Gastrocnemius medialis (tissue), 4 donors: ENCODE data around the gene MAML3. TPM values are rescaled to one million over a fixed set of nuclear protein-coding genes. Genes with fewer than 3 reads are reported as not detected.

Experiments used
- ATAC-seq, 2 donors: fragments of 150-250 bp; one replicate each; pipeline ENCODE4 v1.9.1; 2016
- DNase-seq, 2 donors: peaks; one replicate each; pipeline ENCODE4 v3.0.0-alpha.2; 2019
- H3K27ac ChIP-seq, 4 donors: fragments of 200-600 bp; sonication (generic); 1 replicate in 1 of 4; 2 replicates in 3 of 4; pipeline ENCODE4 v1.5.1; 2016 to 2018; ENCODE audit warnings: mild to moderate bottlenecking in 2 of 4, moderate library complexity in 1 of 4
- H3K27me3 ChIP-seq, 3 donors: fragments of 200-600 bp; sonication (generic) in 2 of 3; 1 replicate in 1 of 3; 2 replicates in 2 of 3; pipeline versions ENCODE4 v1.5.1 to v1.6.0; 2016 to 2019; ENCODE audit warnings: mild to moderate bottlenecking in 1 of 3, moderate library complexity in 1 of 3
- H3K36me3 ChIP-seq, 2 donors: fragments of 200-600 bp; sonication (generic) in 1 of 2; one replicate each; pipeline ENCODE4 v1.5.1; 2017 to 2018
- H3K4me1 ChIP-seq, 2 donors: fragments of 200-600 bp; sonication (generic) in 1 of 2; one replicate each; pipeline ENCODE4 v1.5.1; 2016 to 2017; ENCODE audit warnings: mild to moderate bottlenecking in 2 of 2
- H3K4me3 ChIP-seq, 4 donors: fragments of 200-600 bp; sonication (generic) in 3 of 4; 1 replicate in 1 of 4; 2 replicates in 3 of 4; pipeline ENCODE4 v1.5.1; 2016 to 2019; ENCODE audit warnings: mild to moderate bottlenecking in 2 of 4
- H3K9me3 ChIP-seq, 3 donors: fragments of 200-600 bp; sonication (generic) in 2 of 3; 1 replicate in 1 of 3; 2 replicates in 2 of 3; pipeline ENCODE4 v1.5.1; 2016 to 2019
- POLR2A ChIP-seq, 2 donors: fragments of 450-650 bp; IDR thresholded peaks; one replicate each; pipeline ENCODE4 v1.6.1; 2017; ENCODE audit warnings: antibody characterized with exemption in 2 of 2, mild to moderate bottlenecking in 2 of 2, moderate library complexity in 2 of 2
- in situ Hi-C, 4 donors: fragments of 200-750 bp; cut with MboI; loops; one replicate each; pipeline versions ENCODE4 v1.15.0 to v1.8.0; 2017; ENCODE audit warnings: low sequenced_read_pairs in 4 of 4
- intact Hi-C: fragments of 100-400 bp; cut with DNase I; formaldehyde crosslinking; loops from one replicate; pipeline ENCODE4 v1.15.1; 2023; ENCODE audit warnings: low total_unique reads
- total RNA-seq, 4 donors: library from RNA; depleted of rRNA; stranded (reverse); fragments of >200 nt; gene quantifications; one replicate each; pipeline versions ENCODE4 v1.1.0 to v1.2.3, GENCODE V29; 2016
- TF ChIP-seq, protein P1 (sequence below), 5 experiments: fragments of 450-650 bp in 3 of 5; fragments of 200-600 bp in 2 of 5; sonication (generic) in 2 of 5; IDR thresholded peaks in 4 of 5; conservative IDR thresholded peaks in 1 of 5; 1 replicate in 4 of 5; 2 replicates in 1 of 5; pipeline ENCODE4 v1.5.1; 2016 to 2019; ENCODE audit warnings: antibody characterized with exemption in 5 of 5, mild to moderate bottlenecking in 3 of 5, moderate library complexity in 3 of 5

The MAML3 gene
- total RNA-seq, 4 donors from 2014 or later: 0.98 to 1.5 (median 1.4) TPM

DNA sequence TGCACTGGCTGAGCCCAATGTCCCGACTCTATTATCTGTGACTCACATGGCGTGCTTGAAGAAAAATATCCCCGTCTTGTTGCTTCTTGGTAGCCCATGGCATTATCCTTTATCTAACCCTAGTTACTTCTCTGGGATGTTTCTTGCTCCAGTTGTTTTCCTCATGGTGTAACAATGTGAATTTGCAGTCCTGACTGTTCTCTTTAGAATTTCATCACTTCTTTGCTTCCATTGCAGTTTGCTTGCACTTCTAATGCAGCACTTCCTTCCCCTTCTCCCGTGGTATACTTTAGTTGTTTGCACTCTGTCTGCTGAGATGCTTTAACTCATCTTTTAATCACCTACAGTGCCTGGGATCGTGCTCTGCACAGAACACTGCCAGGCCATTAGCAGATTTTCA lies 126.9 kb downstream of the MAML3 start:
- Histone ChIP-seq H3K27me3 (no peaks in the 10 kb centered on the region), H3K9me3 (no peaks in the 10 kb centered on the region), H3K36me3 (no peaks in the 10 kb centered on the region), H3K27ac (no peak overlapping the region), H3K4me3 (no peak overlapping the region), H3K4me1 (no peaks in the 10 kb centered on the region)
- intact Hi-C loops (no loop called here), in situ Hi-C loops (no loop called here)
- DNase-seq (no peak), ATAC-seq (no peak)
- TF ChIP-seq POLR2A (IDR thresholded peaks at IDR 0.05): no peak
- TF ChIP-seq, protein P1, sequence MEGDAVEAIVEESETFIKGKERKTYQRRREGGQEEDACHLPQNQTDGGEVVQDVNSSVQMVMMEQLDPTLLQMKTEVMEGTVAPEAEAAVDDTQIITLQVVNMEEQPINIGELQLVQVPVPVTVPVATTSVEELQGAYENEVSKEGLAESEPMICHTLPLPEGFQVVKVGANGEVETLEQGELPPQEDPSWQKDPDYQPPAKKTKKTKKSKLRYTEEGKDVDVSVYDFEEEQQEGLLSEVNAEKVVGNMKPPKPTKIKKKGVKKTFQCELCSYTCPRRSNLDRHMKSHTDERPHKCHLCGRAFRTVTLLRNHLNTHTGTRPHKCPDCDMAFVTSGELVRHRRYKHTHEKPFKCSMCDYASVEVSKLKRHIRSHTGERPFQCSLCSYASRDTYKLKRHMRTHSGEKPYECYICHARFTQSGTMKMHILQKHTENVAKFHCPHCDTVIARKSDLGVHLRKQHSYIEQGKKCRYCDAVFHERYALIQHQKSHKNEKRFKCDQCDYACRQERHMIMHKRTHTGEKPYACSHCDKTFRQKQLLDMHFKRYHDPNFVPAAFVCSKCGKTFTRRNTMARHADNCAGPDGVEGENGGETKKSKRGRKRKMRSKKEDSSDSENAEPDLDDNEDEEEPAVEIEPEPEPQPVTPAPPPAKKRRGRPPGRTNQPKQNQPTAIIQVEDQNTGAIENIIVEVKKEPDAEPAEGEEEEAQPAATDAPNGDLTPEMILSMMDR (IDR thresholded peaks at IDR 0.05 in 4 of 5, conservative IDR thresholded peaks at IDR 0.05 in 1 of 5): no peak

DNA sequence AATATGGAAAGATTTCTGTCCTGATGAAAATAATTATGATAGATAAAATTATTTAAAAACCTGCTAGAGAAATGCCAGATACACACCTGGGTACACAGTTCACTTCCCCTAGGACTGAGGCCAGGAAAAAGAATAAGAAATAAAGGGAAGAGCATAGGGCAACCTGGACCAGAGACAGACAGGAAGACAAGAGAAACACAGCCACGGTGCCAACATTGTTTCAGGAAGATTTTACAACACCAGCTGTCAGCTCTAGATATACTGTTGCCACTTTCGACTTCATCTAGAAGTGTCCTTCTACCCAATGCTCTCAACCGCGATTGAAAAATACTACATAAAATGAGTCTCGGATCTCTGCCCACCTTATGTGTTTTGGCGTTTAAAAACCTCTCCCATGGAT lies 128.5 kb downstream of the MAML3 start:
- Histone ChIP-seq H3K36me3 (no peaks in the 10 kb centered on the region), H3K27ac (no peak overlapping the region), H3K4me3 (no peak overlapping the region), H3K27me3 (no peaks in the 10 kb centered on the region), H3K9me3 (no peaks in the 10 kb centered on the region), H3K4me1 (peaks cover 7 to 11% of the 10 kb centered on the region in 2 donors)
- no peak for TF ChIP-seq POLR2A (IDR thresholded peaks at IDR 0.05)
- TF ChIP-seq, protein P1 (IDR thresholded peaks at IDR 0.05 in 4 of 5, conservative IDR thresholded peaks at IDR 0.05 in 1 of 5): no peak
- ATAC-seq (no peak), DNase-seq (no peak)
- in situ Hi-C loops (no loop called here), intact Hi-C loops (no loop called here)

DNA sequence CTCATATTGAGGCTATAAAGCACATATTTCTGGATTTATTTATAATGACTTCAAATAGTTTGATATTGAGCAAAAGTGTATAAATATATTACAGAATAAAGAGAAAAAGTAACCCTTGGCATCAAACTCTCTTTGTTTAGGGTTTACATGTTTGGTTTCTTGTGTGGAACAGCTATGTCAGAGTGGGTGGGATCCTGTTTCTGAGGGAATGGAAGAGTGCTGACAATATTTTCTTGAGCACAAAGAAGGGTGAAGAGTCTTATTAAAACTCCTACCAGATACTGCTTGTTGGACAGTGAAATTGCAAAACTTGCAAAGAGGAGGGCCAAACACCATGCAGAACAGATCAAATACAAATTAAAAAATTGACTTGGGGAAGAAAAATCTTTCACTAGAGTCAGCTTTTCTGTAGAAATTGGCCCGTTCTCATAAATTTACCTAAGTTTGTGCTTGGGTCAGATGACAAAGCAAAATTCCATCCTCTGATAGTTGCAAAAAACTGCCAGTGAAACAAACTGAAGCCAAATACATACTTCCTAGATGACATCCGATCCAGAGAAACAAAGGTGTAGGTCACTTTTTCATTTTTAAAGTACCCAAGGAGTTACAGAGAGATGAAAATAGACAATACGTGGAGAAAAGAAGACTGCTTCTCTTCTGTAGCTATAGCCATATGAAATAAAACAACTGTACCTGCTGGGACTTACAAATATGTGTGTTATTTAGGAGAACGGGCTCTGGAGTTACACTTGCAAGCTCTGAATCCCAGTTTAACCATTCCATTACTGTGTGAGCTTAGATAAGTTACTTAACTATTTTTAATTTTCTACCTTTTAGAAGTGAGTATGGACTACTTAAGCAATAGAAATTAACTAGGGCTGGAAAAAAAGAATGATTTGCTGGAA lies 133.3 kb downstream of the MAML3 start:
- H3K27me3 ChIP-seq: no peaks in the 10 kb centered on the region
- no peaks in the 10 kb centered on the region for H3K9me3 ChIP-seq
- DNase-seq (no peak), ATAC-seq (no peak)
- H3K4me1 ChIP-seq: peaks cover 12 to 24% of the 10 kb centered on the region in 2 donors
- H3K36me3 ChIP-seq: no peaks in the 10 kb centered on the region
- TF ChIP-seq, protein P1 (IDR thresholded peaks at IDR 0.05 in 4 of 5, conservative IDR thresholded peaks at IDR 0.05 in 1 of 5): no peak
- TF ChIP-seq POLR2A (IDR thresholded peaks at IDR 0.05): no peak
- intact Hi-C loops (no loop called here), in situ Hi-C loops (loop anchor here in 1 of 4 donors (25.0 kb wide), 1 partner anchor 217 kb away; no protein-coding TSS in a partner anchor)
- H3K27ac ChIP-seq: no peak overlapping the region
- no peak overlapping the region for H3K4me3 ChIP-seq

DNA sequence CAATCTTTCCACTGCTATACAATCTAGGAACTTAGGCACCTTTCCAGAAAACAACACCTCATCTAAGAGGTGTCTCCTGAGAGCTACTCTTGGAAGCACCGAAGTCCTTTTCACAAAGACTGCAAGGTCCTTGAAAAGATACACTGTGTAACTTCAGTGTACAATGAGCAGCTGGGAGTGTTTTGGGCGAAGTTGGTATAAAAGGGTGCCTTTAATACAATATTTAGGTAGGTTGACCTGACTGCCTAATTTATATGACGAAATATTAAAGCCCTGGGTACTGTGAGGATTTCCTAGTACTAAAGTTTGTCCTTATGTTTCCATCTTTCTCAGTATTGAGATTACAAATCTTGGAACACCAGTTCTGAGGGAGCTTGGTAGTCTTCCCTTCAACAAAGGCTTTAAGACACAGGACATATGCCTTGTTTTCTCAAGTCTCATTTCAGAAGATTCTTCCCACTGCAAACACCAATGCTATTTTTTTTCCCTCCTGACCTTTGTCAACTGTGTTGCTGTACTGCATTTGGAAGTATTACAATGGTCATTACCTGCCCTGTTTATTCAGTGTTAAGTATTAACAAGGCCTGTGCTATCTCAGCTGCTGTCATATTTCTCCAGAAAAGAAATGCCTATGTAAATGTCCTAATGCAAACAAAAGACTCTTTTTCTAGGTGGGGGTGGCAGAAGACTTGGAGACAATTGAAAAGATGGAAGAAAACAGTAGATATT lies 134.2 kb downstream of the MAML3 start:
- intact Hi-C loops (no loop called here), in situ Hi-C loops (loop anchor here in 3 of 4 donors (10.0 to 25.0 kb wide), 2 partner anchors 218 to 235 kb away; no protein-coding TSS in a partner anchor)
- ATAC-seq: no peak

More for the DNA sequence above, 134.2 kb downstream of the MAML3 start:
- H3K4me1 ChIP-seq: peaks cover 12 to 24% of the 10 kb centered on the region in 2 donors
- no peaks in the 10 kb centered on the region for H3K27me3 ChIP-seq
- peak overlapping the region in 1 of 4 donors; percentile 13 for H3K27ac ChIP-seq
- no peak for DNase-seq
- TF ChIP-seq POLR2A (IDR thresholded peaks at IDR 0.05): no peak
- TF ChIP-seq, protein P1 (IDR thresholded peaks at IDR 0.05 in 4 of 5, conservative IDR thresholded peaks at IDR 0.05 in 1 of 5): no peak
- no peaks in the 10 kb centered on the region for H3K9me3 ChIP-seq
- no peak overlapping the region for H3K4me3 ChIP-seq
- H3K36me3 ChIP-seq: no peaks in the 10 kb centered on the region
